ENCODE results near the gene BIN2.

DNA sequence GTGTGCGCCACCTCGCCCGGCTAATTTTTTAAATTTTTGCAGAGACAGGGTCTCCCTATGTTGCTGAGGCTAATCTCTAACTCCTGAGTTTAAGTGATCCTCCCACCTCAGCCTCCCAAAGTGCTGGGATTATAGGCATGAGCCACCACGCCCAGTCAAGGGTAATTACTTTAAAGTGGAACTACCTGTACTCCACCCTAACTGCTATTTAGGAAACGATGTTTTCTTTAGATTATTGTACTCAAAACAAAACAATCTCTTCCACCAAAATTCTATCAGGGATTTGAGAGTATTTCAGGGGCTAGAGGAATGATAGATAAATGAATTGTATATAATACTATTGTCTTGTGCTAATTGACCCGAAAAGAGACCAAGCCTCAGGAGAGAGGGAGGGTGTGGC, 9.6 kb upstream of the BIN2 start:
- no peak for TF ChIP-seq POLR2AphosphoS5 (IDR thresholded peaks at IDR 0.05; ENCODE audit: low read depth, low read length)
- TF ChIP-seq, protein P1, sequence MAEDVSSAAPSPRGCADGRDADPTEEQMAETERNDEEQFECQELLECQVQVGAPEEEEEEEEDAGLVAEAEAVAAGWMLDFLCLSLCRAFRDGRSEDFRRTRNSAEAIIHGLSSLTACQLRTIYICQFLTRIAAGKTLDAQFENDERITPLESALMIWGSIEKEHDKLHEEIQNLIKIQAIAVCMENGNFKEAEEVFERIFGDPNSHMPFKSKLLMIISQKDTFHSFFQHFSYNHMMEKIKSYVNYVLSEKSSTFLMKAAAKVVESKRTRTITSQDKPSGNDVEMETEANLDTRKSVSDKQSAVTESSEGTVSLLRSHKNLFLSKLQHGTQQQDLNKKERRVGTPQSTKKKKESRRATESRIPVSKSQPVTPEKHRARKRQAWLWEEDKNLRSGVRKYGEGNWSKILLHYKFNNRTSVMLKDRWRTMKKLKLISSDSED (CRISPR knock-in tag; IDR thresholded peaks at IDR 0.05) = no peak

Measured in HepG2 (cell line).